Esophagus (tissue), 2 donors: ENCODE measurements around the gene CDK2AP2. TPM values are rescaled to one million over a fixed set of nuclear protein-coding genes. Genes with fewer than 3 reads are reported as not detected.
A peak's percentile ranks its signal among the peaks of the same experiment; 100 is the strongest.

Source experiments
- H3K27ac ChIP-seq, 2 donors: one replicate each; pipeline ENCODE4 v1.5.1; 2013; ENCODE audit warnings: low read depth in 2 of 2, mild to moderate bottlenecking in 2 of 2, inconsistent platforms in 1 of 2, low read length in 1 of 2, moderate library complexity in 1 of 2
- H3K27me3 ChIP-seq, 2 donors: one replicate each; pipeline ENCODE4 v1.6.1; 2013; ENCODE audit warnings: low read length in 2 of 2, control low read depth in 1 of 2, mild to moderate bottlenecking in 1 of 2; ENCODE audit not compliant: insufficient read depth in 2 of 2, control insufficient read depth in 1 of 2
- H3K36me3 ChIP-seq, 2 donors: one replicate each; pipeline ENCODE4 v1.6.1; 2013; ENCODE audit warnings: low read length in 1 of 2; ENCODE audit not compliant: control insufficient read depth in 2 of 2, insufficient read depth in 2 of 2
- H3K4me1 ChIP-seq, 2 donors: one replicate each; pipeline ENCODE4 v1.6.1; 2013; ENCODE audit warnings: low read length in 1 of 2; ENCODE audit not compliant: control insufficient read depth in 2 of 2, insufficient read depth in 2 of 2
- H3K4me3 ChIP-seq, 2 donors: one replicate each; pipeline ENCODE4 v1.5.1; 2013; ENCODE audit warnings: low read length in 2 of 2, mild to moderate bottlenecking in 2 of 2, low read depth in 1 of 2, moderate library complexity in 1 of 2
- H3K9me3 ChIP-seq, 2 donors: one replicate each; pipeline ENCODE4 v1.6.1; 2013; ENCODE audit warnings: mild to moderate bottlenecking in 2 of 2, low read depth in 1 of 2, low read length in 1 of 2, moderate library complexity in 1 of 2; ENCODE audit not compliant: control insufficient read depth in 2 of 2, insufficient read depth in 1 of 2
- WGBS, 2 donors: extraction: QIAGEN DNeasy Blood & Tissue Kit; methylation state at CpG; one replicate each; pipeline ENCODE4 v1.1.7; 2013; 5-methylcytosine and 5-hydroxymethylcytosine counted together
- polyA plus RNA-seq, 2 donors: library from polyadenylated mRNA; stranded (reverse); fragments of 200-250 nt; gene quantifications; one replicate each; pipeline ENCODE4 v1.2.3, GENCODE V29; 2013
- donor health status: healthy with polysubstance abuse.
- donor health status: Bipolar disorder and iron deficiency.

CDK2AP2 gene
- polyA plus RNA-seq, 2 donors, result 49.4 to 52.2 TPM

- Histone ChIP-seq H3K27me3 (no peaks in the 10 kb centered on the region), H3K4me3 (peak overlapping the region; percentile 58 to 74), H3K36me3 (peaks cover 0 to 10% of the 10 kb centered on the region in 2 donors), H3K9me3 (peaks cover 0 to 2% of the 10 kb centered on the region in 2 donors), H3K4me1 (peaks cover 12 to 27% of the 10 kb centered on the region in 2 donors), H3K27ac (peak overlapping the region; percentile 98 to 99)
- WGBS, 2 donors, result 7% methylated on average over 17 of the region's 17 CpGs
Observed at GRCh38 chr11:67505605-67506396, 2.2 kb downstream of the CDK2AP2 start.

GRCh38 chr11:67504950-67505581, 2.9 kb downstream of the CDK2AP2 start, which contains the start of gene PITPNM1:
Gene PITPNM1, minus strand, starts transcription at chr11:67505363. Its CDS starts 1,183 bp downstream, at chr11:67504180.
- peak within 1 kb of the TSS; percentile 98 to 99 for H3K27ac ChIP-seq
- peaks cover 0 to 15% of the 10 kb centered on the region in 2 donors for H3K36me3 ChIP-seq
- peak within 1 kb of the TSS; percentile 58 to 74 for H3K4me3 ChIP-seq
- peaks cover 12 to 27% of the 10 kb centered on the region in 2 donors for H3K4me1 ChIP-seq
- no peaks in the 10 kb centered on the region for H3K27me3 ChIP-seq
- peaks cover 0 to 2% of the 10 kb centered on the region in 2 donors for H3K9me3 ChIP-seq
- WGBS, 2 donors, result 1% methylated on average over 55 to 58 of the region's 58 CpGs

GRCh38 chr11:67504005-67504949, 3.7 kb downstream of the CDK2AP2 start:
- H3K4me1 ChIP-seq, result peaks cover 12 to 27% of the 10 kb centered on the region in 2 donors
- H3K27ac ChIP-seq, result peak overlapping the region; percentile 98 to 99
- peaks cover 0 to 2% of the 10 kb centered on the region in 2 donors for H3K9me3 ChIP-seq
- H3K36me3 ChIP-seq, result peaks cover 0 to 21% of the 10 kb centered on the region in 2 donors
- H3K27me3 ChIP-seq, result no peaks in the 10 kb centered on the region
- H3K4me3 ChIP-seq, result peak overlapping the region; percentile 58 to 74
- WGBS, 2 donors, result 2% methylated on average over 73 to 101 of the region's 101 CpGs

GRCh38 chr11:67503119-67504004, 4.6 kb downstream of the CDK2AP2 start:
- WGBS, 2 donors, result 72 to 75% methylated on average over 18 to 19 of the region's 19 CpGs
- no peak overlapping the region for H3K27ac ChIP-seq
- peak overlapping the region; percentile 58 to 74 for H3K4me3 ChIP-seq
- peaks cover 12 to 22% of the 10 kb centered on the region in 2 donors for H3K4me1 ChIP-seq
- peaks cover 0 to 2% of the 10 kb centered on the region in 2 donors for H3K9me3 ChIP-seq
- H3K27me3 ChIP-seq, result no peaks in the 10 kb centered on the region
- peaks cover 0 to 27% of the 10 kb centered on the region in 2 donors for H3K36me3 ChIP-seq

DNA sequence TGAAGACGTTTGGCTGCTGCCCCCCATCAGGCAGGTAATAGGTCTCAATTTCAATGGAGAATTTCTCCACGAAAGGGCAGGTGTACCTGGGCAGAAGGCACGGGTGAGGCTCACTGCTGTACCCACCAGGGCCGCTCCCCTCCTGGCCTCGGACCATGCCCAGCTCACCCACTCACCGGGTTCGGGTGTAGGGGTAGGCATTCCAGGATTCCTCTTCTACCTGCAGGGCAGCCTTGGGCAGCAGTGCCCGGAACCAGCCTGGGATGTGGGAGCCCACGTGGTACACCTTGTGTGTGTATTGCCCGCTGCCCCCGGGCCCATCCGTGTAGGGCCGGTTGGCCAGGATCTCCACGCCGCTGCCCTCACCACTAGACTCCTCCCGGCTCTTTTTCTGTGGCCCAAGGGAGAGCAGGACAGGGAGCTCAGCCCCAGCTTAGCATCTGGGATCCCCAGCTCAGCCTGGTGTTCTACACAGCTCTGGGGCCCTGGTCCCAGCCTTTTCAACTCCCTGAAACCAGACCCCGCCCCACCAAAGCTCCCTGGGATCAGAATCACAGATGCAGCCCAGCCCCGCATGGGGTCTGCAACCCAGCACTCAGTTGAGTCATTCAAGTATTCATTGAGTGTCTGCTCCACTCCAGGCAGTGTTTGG, 5.5 kb downstream of the CDK2AP2 start:
- 95 to 96% methylated on average over 18 of the region's 18 CpGs for WGBS, 2 donors
- Histone ChIP-seq H3K27me3 (no peaks in the 10 kb centered on the region), H3K4me1 (peaks cover 12 to 18% of the 10 kb centered on the region in 2 donors), H3K27ac (no peak overlapping the region), H3K4me3 (no peak overlapping the region), H3K36me3 (peaks cover 0 to 34% of the 10 kb centered on the region in 2 donors), H3K9me3 (peaks cover 0 to 2% of the 10 kb centered on the region in 2 donors)

DNA sequence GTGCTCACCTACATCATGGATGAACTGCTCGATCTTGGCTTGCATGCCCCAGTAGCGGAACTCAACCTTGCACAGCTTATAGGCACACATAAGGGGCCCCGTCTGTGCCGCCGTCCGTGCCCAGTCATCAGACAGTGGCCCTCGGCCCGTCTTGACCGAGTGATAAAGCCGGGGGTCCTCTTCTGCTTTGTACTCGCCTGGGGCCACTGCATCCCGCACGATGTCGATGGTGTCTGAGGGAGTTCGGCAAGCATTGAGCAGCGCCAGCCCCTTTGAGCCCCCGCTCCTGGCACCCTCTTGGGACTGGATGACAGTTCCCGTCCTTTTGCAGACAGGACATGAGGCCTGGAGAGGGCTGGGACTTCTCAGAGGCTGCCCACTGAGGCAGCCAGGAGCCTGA, 6.1 kb downstream of the CDK2AP2 start:
- H3K27me3 ChIP-seq, result no peaks in the 10 kb centered on the region
- peaks cover 6 to 40% of the 10 kb centered on the region in 2 donors for H3K36me3 ChIP-seq
- peaks cover 0 to 2% of the 10 kb centered on the region in 2 donors for H3K9me3 ChIP-seq
- no peak overlapping the region for H3K27ac ChIP-seq
- H3K4me3 ChIP-seq, result no peak overlapping the region
- H3K4me1 ChIP-seq, result peaks cover 12 to 14% of the 10 kb centered on the region in 2 donors
- 96 to 98% methylated on average over 18 of the region's 18 CpGs for WGBS, 2 donors

GRCh38 chr11:67500831-67501715, 6.9 kb downstream of the CDK2AP2 start:
- no peaks in the 10 kb centered on the region for H3K27me3 ChIP-seq
- H3K27ac ChIP-seq, result no peak overlapping the region
- peaks cover 0 to 2% of the 10 kb centered on the region in 2 donors for H3K9me3 ChIP-seq
- no peak overlapping the region for H3K4me3 ChIP-seq
- peaks cover 7 to 43% of the 10 kb centered on the region in 2 donors for H3K36me3 ChIP-seq
- WGBS, 2 donors, result 91 to 93% methylated on average over 9 of the region's 9 CpGs
- peaks cover 10% of the 10 kb centered on the region in 2 donors for H3K4me1 ChIP-seq
